IPS DF 4.7 (cell line): ENCODE results near the gene DKK3.
"Not testable (repeated sequence)": the region's sequence is repeated elsewhere in the genome, so short reads cannot be mapped to it uniquely, and the experiment has no call there.

Experiments used
- DNase-seq: peaks from one replicate; pipeline ENCODE4 v3.0.0-alpha.2; 2013; ENCODE audit warnings: low spot score; ENCODE audit errors: extremely low read depth

The DKK3 gene

DNA sequence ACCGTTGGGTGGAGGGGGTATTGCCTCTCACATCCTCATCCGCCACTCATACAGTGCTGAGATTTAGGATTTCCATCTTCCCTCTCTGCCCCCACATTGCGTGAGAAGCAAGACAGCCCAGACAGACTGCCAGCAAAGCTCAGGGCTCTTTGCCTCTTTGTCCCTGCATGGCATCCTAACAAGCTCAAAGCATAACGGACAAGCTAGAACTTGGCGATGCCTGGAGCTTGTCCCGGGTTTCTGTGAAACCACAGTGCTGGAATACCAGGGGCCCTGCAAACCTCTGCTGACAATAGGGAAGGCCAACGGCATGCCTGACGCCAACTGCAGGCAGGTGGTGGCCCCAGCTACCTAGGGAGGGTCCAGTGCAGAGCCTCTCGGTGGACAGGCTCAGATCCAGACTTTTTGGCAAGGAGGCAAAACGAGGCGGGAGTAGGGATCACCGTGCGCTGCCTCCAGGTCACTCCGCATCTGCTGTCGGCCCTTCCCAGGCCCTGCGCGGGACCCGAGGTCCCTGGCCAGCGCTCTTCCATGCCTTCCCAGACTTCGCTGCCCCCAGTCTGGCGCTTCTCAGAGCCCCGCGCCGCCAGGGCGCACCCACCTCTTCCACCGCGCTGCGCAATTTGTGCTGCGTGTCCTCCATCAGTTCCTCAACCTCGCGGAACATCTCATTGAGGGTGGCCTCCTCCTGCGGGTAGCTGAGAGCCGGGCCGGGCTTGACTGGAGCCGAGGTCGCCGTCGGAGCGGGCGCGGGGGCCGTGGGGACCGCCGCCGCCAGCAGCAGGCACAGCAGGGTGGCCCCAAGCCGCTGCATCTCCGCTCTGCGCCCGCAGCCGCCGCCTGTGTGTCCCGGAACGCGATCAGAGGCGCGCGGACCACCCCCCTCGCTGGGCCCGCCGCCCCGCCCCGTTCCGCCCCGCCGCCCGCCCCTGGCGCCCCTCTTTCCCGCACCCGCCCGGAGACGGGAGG is at the start of gene DKK3:
Gene DKK3, minus strand, starts transcription at position 858 of the 969 bp plus-strand sequence. Its CDS starts 44 bp downstream, at position 814.
- DNase-seq: no peak

GRCh38 chr11:12057299-12057980 is 49.0 kb upstream of the DKK3 start:
- no peak for DNase-seq

DNA sequence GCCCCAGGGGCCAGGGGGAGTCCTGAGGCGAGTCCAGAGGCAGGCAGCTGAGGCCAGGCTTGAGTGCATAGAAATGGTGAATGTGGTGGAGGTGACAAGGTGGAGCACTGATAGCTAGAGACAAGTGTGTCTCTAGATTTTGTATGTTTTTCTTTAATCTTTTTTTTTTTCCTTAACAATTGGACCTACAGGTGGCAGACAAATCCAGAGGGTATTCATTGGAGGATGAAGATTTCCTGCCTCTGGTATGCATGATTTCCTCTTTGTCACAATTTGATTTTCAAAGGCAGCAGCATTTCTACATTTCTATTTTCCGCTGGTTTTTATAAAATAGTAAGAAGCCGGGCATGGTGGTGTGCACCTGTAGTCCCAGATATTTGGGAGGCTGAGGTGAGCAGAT is 47.7 kb upstream of the DKK3 start:
- no peak for DNase-seq

DNA sequence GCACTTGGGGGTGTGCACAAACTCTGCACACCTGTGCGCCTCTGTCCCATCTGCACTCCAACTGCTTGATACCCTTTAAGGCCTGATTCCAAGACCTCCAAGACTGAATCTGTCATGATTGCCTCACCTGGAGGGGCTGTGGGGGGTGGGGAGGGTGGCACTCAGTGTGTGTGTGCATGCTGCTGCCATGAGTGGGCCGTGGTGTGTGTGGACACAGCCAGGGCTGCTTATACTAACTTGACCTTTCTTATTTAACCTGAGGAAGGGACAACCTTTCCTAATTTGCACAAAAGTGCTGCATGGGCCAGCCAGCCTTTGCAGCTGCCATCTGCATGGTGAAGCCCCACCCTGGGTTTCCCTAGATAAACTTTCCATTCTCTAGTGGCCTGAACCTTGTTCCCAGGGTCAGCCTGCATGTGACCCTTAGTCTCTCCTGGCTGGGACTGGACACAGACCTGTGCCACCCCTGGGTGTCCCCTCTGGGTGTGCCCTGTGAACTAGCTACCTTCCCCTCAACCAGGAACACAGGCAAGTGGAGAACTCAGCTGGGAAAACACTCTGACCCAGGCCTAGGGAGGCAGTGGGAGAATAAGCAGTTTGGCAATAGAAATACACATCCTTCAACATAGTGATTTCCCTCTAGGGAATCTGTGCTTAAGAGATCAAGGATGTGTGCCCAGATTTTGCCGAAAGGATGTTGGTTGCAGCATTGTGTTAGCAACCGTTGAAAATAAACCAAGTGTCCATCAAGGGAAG is 45.4 kb upstream of the DKK3 start:
- DNase-seq: no peak

DNA sequence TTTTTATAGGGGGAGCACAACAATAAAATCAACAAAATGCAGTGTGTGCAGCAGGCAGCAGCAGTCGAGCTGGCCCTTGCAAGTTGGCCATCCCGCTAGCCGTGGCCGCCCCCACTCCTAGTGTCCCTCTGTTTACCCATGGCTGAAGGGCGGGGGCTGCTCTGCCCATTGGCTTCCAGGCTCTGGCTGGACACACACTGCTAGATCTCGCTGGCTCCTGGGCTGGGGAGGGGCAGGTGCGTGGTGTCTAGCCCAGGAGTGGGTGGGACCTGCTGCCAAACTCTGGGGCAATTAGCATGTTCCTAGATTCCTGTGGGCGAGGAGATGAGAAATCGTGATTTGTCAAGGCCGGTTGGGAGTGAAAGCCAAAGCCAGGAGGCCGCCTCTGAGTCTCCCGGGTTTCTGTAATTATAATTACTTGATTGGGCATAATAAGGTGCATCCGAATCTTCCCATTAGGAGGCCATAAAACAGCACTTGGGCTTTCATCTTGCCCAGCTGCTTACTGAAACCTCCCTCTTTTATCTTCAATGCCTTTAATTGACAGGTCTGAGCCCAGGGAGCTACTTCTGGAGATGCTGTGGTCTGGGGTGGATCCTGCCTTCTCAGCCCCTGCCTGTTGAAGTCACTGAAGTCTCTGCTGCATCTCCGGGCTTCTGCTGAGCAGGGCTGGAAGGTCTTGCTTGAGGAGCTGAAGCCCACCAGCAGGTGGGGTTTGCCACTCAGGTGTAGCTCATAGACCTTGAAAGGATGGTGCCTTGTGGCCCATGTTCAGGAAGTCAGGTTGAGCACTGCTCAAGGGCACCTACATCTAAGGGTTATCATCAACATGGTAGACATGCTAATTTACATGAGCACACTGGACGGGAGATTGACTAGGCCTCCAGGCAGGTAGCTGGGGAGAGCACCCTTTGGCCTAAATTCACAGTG is 44.5 kb upstream of the DKK3 start:
- DNase-seq: no peak

- DNase-seq: no peak
Measured at GRCh38 chr11:12051287-12051662, 42.8 kb upstream of the DKK3 start.

- DNase-seq: no peak
Measured at GRCh38 chr11:12050470-12051286, 42.3 kb upstream of the DKK3 start.

- no peak for DNase-seq
Measured at GRCh38 chr11:12048936-12049790, 40.7 kb upstream of the DKK3 start.

- DNase-seq: no peak
Measured at GRCh38 chr11:12046636-12047236, 38.3 kb upstream of the DKK3 start.

DNA sequence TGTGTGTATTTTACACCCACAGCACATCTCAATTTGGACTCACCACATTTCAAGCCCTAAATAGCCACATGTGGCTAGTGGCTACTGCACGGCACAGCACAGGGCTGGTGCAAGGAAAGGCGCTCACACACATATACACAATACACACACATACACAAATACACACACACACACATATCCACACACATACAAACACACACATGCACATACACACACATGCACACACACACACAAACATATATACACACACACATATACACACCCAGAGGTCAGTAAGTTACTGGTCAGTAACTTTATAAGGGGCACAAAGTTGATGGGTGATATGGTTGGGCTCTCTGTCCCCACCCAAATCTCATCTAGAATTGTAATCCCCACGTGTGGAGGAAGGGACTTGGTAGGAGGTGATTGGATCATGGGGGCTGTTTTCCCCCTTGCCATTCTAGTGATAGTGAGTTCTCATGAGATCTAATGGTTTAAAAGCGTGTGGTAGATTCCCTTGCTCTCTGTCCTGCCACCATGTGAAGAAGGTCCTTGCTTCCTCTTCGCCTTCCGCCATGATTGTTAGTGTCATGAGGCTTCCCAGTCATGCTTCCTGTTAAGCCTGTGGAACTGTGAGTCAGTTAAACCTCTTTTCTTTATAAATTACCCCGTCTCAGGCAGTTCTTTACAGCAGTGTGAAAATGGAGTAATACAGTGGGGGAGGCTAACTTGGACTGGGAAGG is 37.6 kb upstream of the DKK3 start:
- no peak for DNase-seq

DNA sequence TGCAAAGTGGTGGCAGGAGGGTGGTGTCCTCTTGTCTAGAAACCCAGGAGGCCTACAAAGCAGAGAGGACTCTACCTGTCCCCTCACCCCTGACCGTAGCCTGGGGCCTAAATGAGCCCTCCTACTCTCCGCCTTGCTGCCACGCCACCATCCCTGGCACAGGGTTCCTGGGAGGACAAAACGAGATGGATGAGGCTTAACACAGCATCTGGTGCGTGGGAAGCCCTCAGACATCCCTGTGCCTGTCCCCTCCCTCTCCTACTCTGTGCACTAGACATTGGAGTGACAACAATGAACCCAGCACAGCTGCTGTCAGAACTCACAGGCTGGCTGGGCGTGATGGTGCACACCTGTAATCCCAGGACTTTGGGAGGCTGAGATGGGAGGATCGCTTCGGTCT is 36.4 kb upstream of the DKK3 start:
- DNase-seq: no peak

GRCh38 chr11:12043959-12044791 is 35.7 kb upstream of the DKK3 start:
- DNase-seq: peak; percentile 69

GRCh38 chr11:12043221-12043620 is 34.8 kb upstream of the DKK3 start:
- no peak for DNase-seq

- DNase-seq: no peak
Measured at GRCh38 chr11:12042215-12042676, 33.8 kb upstream of the DKK3 start.

DNA sequence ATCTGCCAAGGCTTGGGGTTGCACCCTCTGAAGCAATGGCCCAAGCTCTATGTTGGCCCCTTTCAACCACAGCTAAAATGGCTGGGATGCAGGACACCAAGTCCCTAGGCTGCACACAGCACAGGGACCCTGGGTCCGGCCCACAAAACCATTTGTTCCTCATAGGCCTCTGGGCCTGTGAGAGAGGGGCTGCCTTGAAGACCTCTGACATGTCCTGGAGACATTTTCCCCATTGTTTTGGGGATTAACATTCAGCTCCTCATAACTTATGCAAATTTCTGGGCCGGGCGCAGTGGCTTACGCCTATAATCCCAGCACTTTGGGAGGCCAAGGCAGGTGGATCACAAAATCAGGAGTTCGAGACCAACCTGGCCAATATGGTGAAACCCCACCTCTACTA is 32.3 kb upstream of the DKK3 start:
- DNase-seq: not testable (repeated sequence)

GRCh38 chr11:12032968-12033367 is 24.5 kb upstream of the DKK3 start:
- DNase-seq: no peak
